Spleen (tissue), 7 donors: Measurements from ENCODE around the gene FBLN7.

Source experiments
- POLR2AphosphoS5 ChIP-seq, 3 donors: sonication (generic); formaldehyde crosslinking; IDR thresholded peaks; one replicate each; pipeline ENCODE4 v1.5.1; 2017; ENCODE audit warnings: antibody characterized with exemption in 3 of 3
- TF ChIP-seq, protein P1 (sequence below), 11 experiments: fragments of 200-600 bp in 7 of 11; fragments of 450-650 bp in 4 of 11; sonication (generic) in 4 of 11; IDR thresholded peaks in 8 of 11; conservative IDR thresholded peaks in 3 of 11; 1 replicate in 7 of 11; 2 replicates in 4 of 11; pipeline versions ENCODE4 v1.4.0 to v1.8.0; 2016 to 2021; ENCODE audit warnings: antibody characterized with exemption in 11 of 11, inconsistent platforms in 4 of 11, mild to moderate bottlenecking in 1 of 11
- donor health status: DM: no; HTN: no; CAD: no; lungs with moderate emphysema.
- donor health status: DM: no; HTN: no; CAD: no.
- donor health status: DM: no; HTN: no; CAD: no.

DNA sequence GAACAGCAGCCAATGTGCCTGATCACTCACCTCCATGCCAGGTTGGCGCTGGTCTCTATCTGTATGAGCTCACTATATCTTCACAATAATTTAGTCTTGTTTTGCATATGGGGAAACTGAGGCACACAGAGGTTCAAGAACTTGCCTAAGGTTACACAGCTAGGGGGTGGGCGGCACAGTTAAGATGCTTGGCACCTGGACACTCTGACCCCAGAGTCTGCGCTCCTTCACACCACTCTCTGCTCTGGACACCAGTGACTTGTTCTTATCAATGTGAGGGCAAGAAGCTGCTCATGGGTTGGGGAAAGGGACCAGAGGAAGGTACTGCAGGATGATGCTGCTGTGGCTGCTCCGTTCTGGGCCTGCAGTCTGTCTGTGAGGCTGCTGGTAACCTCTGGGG is 27.1 kb downstream of the FBLN7 start:
- TF ChIP-seq, protein P1, sequence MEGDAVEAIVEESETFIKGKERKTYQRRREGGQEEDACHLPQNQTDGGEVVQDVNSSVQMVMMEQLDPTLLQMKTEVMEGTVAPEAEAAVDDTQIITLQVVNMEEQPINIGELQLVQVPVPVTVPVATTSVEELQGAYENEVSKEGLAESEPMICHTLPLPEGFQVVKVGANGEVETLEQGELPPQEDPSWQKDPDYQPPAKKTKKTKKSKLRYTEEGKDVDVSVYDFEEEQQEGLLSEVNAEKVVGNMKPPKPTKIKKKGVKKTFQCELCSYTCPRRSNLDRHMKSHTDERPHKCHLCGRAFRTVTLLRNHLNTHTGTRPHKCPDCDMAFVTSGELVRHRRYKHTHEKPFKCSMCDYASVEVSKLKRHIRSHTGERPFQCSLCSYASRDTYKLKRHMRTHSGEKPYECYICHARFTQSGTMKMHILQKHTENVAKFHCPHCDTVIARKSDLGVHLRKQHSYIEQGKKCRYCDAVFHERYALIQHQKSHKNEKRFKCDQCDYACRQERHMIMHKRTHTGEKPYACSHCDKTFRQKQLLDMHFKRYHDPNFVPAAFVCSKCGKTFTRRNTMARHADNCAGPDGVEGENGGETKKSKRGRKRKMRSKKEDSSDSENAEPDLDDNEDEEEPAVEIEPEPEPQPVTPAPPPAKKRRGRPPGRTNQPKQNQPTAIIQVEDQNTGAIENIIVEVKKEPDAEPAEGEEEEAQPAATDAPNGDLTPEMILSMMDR (IDR thresholded peaks at IDR 0.05 in 8 of 11, conservative IDR thresholded peaks at IDR 0.05 in 3 of 11) = no peak
- TF ChIP-seq POLR2AphosphoS5 (IDR thresholded peaks at IDR 0.05) = no peak
